Measurements from ENCODE around the gene MGAT4B. TPM values are rescaled to one million over a fixed set of nuclear protein-coding genes. Genes with fewer than 3 reads are reported as not detected.

MGAT4B gene
- total and polyA plus RNA-seq, 2 of the 13 experiments (the other 11 are each of a cell fraction or from before 2014, with no cell fraction given) = 93.5 to 130 TPM

GRCh38 chr5:179812997-179813607 lies 6.4 kb upstream of the MGAT4B start:
- no peak overlapping the region for H3K27ac ChIP-seq (ENCODE audit: extremely low read length, insufficient read depth, low read length)
- H3K9ac ChIP-seq (ENCODE audit: insufficient read depth, low read depth, low read length) = no peak overlapping the region
- POLR2A ChIA-PET = interaction anchor here (1.0 to 1.5 kb wide), 2 partner anchors 9 to 13 kb away, joined by 3 to 6 read pairs; no protein-coding TSS in a partner anchor
- peaks cover 12% of the 10 kb centered on the region for H3K4me1 ChIP-seq (ENCODE audit: insufficient read depth, low read length)
- no TSS peak for BruUV-seq (replicated peaks)
- no peak overlapping the region for H3K4me2 ChIP-seq (ENCODE audit: low read depth, low read length)
- FAIRE-seq (no peak), DNase-seq (ENCODE audit: low spot score) (no peak), ATAC-seq (no peak)
- intact Hi-C loops (cut with micrococcal nuclease; ENCODE audit: unreplicated experiment) (no loop called here), in situ Hi-C loops (cut with HindIII; ENCODE audit: extremely low pct_ligation_motif_present, low pct_unique_long_range_greater_than_20kb) (no loop called here)
- TF ChIP-seq CEBPB (IDR thresholded peaks at IDR 0.05; ENCODE audit: borderline replicate concordance, low read depth, low read length) (no peak), ZNF7 (CRISPR knock-in tag; IDR thresholded peaks at IDR 0.05) (no peak), ZBTB33 (CRISPR knock-in tag; IDR thresholded peaks at IDR 0.05) (peak; percentile 47; the same call in 1 of the 2 replicates), MNT (IDR thresholded peaks at IDR 0.05) (peak; percentile 90)
- H3K9me3 ChIP-seq (ENCODE audit: low read length) = no peaks in the 10 kb centered on the region
- WGBS (ENCODE audit: low lambda C conversion rate) = 87% methylated on average over 5 of the region's 5 CpGs
- H3K36me3 ChIP-seq (replicated peaks in 1 of 2; ENCODE audit: control insufficient read depth in 1 of 2, insufficient read depth in 2 of 2, low read length in 2 of 2) = peaks cover 11 to 19% of the 10 kb centered on the region in 2 experiments; a peak in 4 of 5 replicates
- H3K27me3 ChIP-seq (ENCODE audit: control insufficient read depth in 1 of 2, insufficient read depth in 2 of 2, low read length in 2 of 2) = no peaks in the 10 kb centered on the region
- no peak overlapping the region for H2AFZ ChIP-seq (ENCODE audit: low read length)
- no peaks in the 10 kb centered on the region for H3K79me2 ChIP-seq (ENCODE audit: insufficient read depth, low read length)
- no peaks in the 10 kb centered on the region for H4K20me1 ChIP-seq (ENCODE audit: insufficient read depth, low read length)
- CTCF ChIA-PET (ENCODE audit: low intra/inter-chr PET ratio, low total read pairs) = no interaction called here
- no peak overlapping the region for H3K4me3 ChIP-seq (replicated peaks in 1 of 3; ENCODE audit: insufficient read depth in 1 of 3, low read depth in 2 of 3, low read length in 3 of 3)

Data from HepG2 (cell line).